Neural crest cell (in vitro differentiated cells): ENCODE data around the gene HNRNPH2. TPM values are rescaled to one million over a fixed set of nuclear protein-coding genes. Genes with fewer than 3 reads are reported as not detected.

Experiments
- DNase-seq: peaks from one replicate; pipeline ENCODE4 v3.0.0; 2021; ENCODE audit warnings: low read depth, mixed read lengths, low spot score
- H3K27ac Mint-ChIP-seq: one replicate; pipeline ENCODE4 v1.8.0; 2021; ENCODE audit warnings: mild to moderate bottlenecking, mixed read lengths; ENCODE audit not compliant: unreplicated experiment
- H3K27me3 Mint-ChIP-seq: 2 replicates; pipeline ENCODE4 v1.8.0; 2021; ENCODE audit warnings: low read depth, mild to moderate bottlenecking, mixed read lengths
- H3K36me3 Mint-ChIP-seq: 2 replicates; pipeline ENCODE4 v1.8.0; 2021; ENCODE audit warnings: low read depth, mild to moderate bottlenecking, mixed read lengths
- H3K4me1 Mint-ChIP-seq: 2 replicates; pipeline ENCODE4 v1.8.0; 2021; ENCODE audit warnings: mixed read lengths
- H3K4me3 Mint-ChIP-seq: one replicate; pipeline ENCODE4 v1.8.0; 2021; ENCODE audit warnings: mild to moderate bottlenecking, mixed read lengths
- H3K9me3 Mint-ChIP-seq: 2 replicates; pipeline ENCODE4 v1.8.0; 2021; ENCODE audit warnings: mixed read lengths
- total RNA-seq: library from RNA; stranded (reverse); gene quantifications from 2 replicates; pipeline ENCODE4 v1.2.1, GENCODE V29; 2021
- TF ChIP-seq, protein P1 (sequence below): fragments of 200-600 bp; sonication (generic); conservative IDR thresholded peaks from 2 replicates; pipeline ENCODE4 v1.5.0; 2021; ENCODE audit warnings: antibody characterized with exemption, mild to moderate bottlenecking

The HNRNPH2 gene
- total RNA-seq, 1 donor from 2014 or later = 73.3 TPM

DNA sequence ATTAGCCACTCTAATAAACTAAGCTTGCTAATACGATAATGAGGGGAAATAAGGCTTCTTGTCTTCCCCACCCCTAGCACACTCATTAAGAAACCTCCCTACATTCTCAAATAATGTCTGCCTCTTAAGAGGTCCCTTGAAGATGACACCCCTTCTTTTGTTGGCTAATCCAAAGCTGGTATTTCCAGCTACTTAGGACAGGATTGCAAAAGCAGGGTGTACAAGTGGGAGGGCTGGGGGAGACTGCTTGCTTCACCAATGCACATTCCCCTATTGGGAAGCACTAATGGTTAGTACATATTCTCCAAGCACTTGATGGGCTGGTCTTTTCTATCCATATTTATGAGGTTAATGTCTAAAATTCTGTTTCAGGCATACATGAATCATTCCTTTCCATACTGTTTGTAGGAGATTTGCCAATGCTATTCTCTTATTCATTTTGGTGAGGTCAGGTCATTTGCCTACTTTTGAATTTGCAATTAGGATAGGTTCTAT is 42.7 kb upstream of the HNRNPH2 start:
- Mint-ChIP-seq H3K4me1 (no peaks in the 10 kb centered on the region), H3K27ac (no peak overlapping the region), H3K4me3 (no peak overlapping the region), H3K9me3 (no peaks in the 10 kb centered on the region), H3K27me3 (peaks cover 2% of the 10 kb centered on the region), H3K36me3 (no peaks in the 10 kb centered on the region)
- TF ChIP-seq, protein P1, sequence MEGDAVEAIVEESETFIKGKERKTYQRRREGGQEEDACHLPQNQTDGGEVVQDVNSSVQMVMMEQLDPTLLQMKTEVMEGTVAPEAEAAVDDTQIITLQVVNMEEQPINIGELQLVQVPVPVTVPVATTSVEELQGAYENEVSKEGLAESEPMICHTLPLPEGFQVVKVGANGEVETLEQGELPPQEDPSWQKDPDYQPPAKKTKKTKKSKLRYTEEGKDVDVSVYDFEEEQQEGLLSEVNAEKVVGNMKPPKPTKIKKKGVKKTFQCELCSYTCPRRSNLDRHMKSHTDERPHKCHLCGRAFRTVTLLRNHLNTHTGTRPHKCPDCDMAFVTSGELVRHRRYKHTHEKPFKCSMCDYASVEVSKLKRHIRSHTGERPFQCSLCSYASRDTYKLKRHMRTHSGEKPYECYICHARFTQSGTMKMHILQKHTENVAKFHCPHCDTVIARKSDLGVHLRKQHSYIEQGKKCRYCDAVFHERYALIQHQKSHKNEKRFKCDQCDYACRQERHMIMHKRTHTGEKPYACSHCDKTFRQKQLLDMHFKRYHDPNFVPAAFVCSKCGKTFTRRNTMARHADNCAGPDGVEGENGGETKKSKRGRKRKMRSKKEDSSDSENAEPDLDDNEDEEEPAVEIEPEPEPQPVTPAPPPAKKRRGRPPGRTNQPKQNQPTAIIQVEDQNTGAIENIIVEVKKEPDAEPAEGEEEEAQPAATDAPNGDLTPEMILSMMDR = no peak
- no peak for DNase-seq

DNA sequence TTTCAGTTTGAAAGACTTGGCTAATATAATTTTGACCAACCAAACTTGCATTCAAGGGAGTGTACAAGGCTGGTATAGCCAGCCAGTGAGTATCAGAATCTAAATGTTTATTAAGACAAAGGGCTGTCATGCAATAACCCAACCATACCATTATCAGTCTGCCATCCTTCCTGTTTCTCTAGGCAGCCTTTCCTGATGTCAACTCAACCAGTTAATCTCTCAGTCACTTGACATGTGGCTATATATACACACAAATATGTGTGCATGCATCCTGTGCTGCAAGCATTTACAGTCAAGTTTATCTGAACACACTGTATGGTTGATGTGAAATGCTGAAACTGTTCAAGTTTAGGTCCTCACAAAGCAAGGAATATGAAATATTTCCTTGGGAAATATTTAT is 39.2 kb upstream of the HNRNPH2 start:
- H3K27ac Mint-ChIP-seq = no peak overlapping the region
- H3K27me3 Mint-ChIP-seq = peaks cover 2% of the 10 kb centered on the region

DNA sequence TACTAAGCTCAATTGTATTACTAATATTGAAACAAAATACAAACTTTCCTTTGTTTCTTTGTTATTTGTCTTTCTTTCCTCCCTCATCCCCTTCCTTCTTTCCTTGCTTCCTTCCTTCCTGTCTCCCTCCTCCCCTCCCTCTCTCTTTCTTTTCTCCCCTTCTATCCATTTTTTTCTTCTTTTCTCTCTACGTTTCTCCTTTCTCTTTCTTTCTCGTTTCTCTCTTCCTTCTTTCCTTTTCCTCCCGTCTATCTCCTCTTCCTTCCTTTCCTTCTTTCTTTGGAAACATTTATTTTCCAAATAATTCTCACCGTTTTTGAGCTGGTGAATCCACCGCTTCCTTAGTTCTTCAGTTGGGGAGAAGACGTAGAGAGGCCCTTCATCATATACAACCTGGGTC is 38.3 kb upstream of the HNRNPH2 start:
- no peaks in the 10 kb centered on the region for H3K36me3 Mint-ChIP-seq
- H3K27me3 Mint-ChIP-seq = peaks cover 2% of the 10 kb centered on the region
- TF ChIP-seq, protein P1 = no peak
- H3K4me3 Mint-ChIP-seq = no peak overlapping the region
- no peak for DNase-seq
- H3K27ac Mint-ChIP-seq = no peak overlapping the region
- H3K4me1 Mint-ChIP-seq = no peaks in the 10 kb centered on the region
- H3K9me3 Mint-ChIP-seq = no peaks in the 10 kb centered on the region

More for the DNA sequence above, 39.2 kb upstream of the HNRNPH2 start:
- Mint-ChIP-seq H3K9me3 (no peaks in the 10 kb centered on the region), H3K4me3 (no peak overlapping the region), H3K36me3 (no peaks in the 10 kb centered on the region), H3K4me1 (no peaks in the 10 kb centered on the region)
- TF ChIP-seq, protein P1 = no peak
- DNase-seq = no peak

DNA sequence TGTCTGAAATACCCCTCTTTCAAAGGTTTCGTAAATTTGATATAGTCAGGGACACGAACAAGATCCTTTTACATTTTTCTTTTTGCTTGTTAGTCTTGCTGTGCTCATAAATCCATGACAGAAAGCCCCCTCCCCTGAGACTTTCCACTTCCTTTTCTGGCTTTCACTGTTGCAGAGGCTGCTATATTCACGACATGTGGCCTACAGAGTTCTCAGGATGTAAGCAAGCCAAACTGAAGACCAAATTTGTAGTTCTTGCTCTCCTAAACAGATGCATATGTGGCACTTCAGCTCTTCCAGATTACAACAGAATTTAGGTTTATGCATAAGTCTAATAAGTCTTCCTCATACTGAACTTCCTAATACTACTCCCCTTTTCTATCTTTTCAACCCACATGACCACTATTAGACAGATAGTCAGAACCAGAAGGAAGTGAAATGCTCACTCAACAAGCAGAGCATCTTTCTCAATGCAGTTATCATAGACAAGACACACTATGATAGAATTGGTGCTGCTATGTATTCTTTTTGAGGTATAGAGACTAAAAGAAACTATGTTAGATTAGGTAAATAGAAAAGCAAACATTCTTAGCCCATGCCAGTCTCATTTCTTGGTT is 37.0 kb upstream of the HNRNPH2 start:
- H3K4me1 Mint-ChIP-seq = no peaks in the 10 kb centered on the region
- H3K4me3 Mint-ChIP-seq = no peak overlapping the region
- TF ChIP-seq, protein P1 = no peak
- peaks cover 2% of the 10 kb centered on the region for H3K27me3 Mint-ChIP-seq
- DNase-seq = no peak
- H3K9me3 Mint-ChIP-seq = peaks cover 3% of the 10 kb centered on the region
- H3K36me3 Mint-ChIP-seq = no peaks in the 10 kb centered on the region
- H3K27ac Mint-ChIP-seq = no peak overlapping the region

DNA sequence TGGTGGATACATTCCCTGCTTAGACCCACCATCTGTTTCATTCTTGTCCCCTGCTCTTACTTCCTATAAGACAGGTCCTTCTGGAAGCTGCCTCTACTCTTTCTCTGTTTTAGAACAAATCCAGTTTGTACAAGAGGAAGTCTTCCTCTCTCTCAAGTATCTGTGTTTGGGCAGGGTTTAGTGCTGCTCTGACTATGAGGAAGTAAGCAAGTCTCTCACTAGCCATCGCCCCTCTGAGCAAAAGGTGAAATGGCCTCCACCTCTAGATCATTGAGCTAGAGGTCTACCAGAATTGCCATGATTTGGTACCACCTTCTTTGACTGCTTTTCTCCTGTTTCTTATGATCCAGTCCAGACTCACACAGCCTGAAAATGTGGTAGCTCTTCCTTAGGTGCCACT is 30.5 kb upstream of the HNRNPH2 start:
- Mint-ChIP-seq H3K4me1 (no peaks in the 10 kb centered on the region), H3K27me3 (no peaks in the 10 kb centered on the region), H3K36me3 (no peaks in the 10 kb centered on the region), H3K27ac (no peak overlapping the region), H3K9me3 (peaks cover 3% of the 10 kb centered on the region), H3K4me3 (no peak overlapping the region)
- TF ChIP-seq, protein P1 = no peak
- DNase-seq = no peak
